HepG2 (cell line): ENCODE data around the gene TMED6. TPM values are rescaled to one million over a fixed set of nuclear protein-coding genes. Genes with fewer than 3 reads are reported as not detected.
A peak's percentile ranks its signal among the peaks of the same experiment; 100 is the strongest.

Experiments used
- ARNT2 ChIP-seq: sonication (generic); formaldehyde crosslinking; IDR thresholded peaks from 2 replicates; pipeline ENCODE4 v1.8.0; 2022; ENCODE audit warnings: mild to moderate bottlenecking, low read depth, missing genetic modification reagents, moderate library complexity
- HNRNPL ChIP-seq: fragments of 200-400 bp; formaldehyde crosslinking; IDR thresholded peaks from 2 replicates; pipeline ENCODE4 v1.6.1; 2017; ENCODE audit warnings: mild to moderate bottlenecking, low read depth, low read length
- PRDM4 ChIP-seq: sonication (generic); formaldehyde crosslinking; IDR thresholded peaks from 2 replicates; pipeline ENCODE4 v1.9.0; 2021; ENCODE audit warnings: missing genetic modification reagents, borderline replicate concordance
- RXRA ChIP-seq: sonication (generic); formaldehyde crosslinking; IDR thresholded peaks from 2 replicates; pipeline ENCODE4 v1.5.1; 2020; ENCODE audit warnings: missing genetic modification reagents
- SMAD9 ChIP-seq: sonication (generic); formaldehyde crosslinking; IDR thresholded peaks from 2 replicates; pipeline ENCODE4 v1.5.1; 2020; ENCODE audit warnings: mild to moderate bottlenecking, missing genetic modification reagents
- TCF12 ChIP-seq, 2 experiments: fragments of 450-650 bp in 1 of 2; sonication (generic) in 1 of 2; formaldehyde crosslinking in 1 of 2; IDR thresholded peaks; 2 replicates each; pipeline versions ENCODE4 v1.6.1 to v1.8.0; 2017 to 2022; ENCODE audit warnings: antibody characterized with exemption in 1 of 2, mild to moderate bottlenecking in 1 of 2, missing genetic modification reagents in 1 of 2, moderate library complexity in 1 of 2
- ZBED4 ChIP-seq: sonication (generic); formaldehyde crosslinking; IDR thresholded peaks from 2 replicates; pipeline ENCODE4 v1.4.0; 2020; ENCODE audit warnings: missing genetic modification reagents, borderline replicate concordance
- ZNF546 ChIP-seq: sonication (generic); formaldehyde crosslinking; conservative IDR thresholded peaks from 2 replicates; pipeline ENCODE4 v1.8.1; 2023; ENCODE audit warnings: mild to moderate bottlenecking, missing genetic modification reagents
- polyA plus RNA-seq, 8 experiments: library from polyadenylated mRNA; depleted of rRNA in 3 of 8; stranded (reverse) in 7 of 8; unstranded in 1 of 8; fragments of >200 nt; fragmentation: Illumina TruSeq in 4 of 8; extraction: Trizol in 4 of 8; gene quantifications; 2 replicates each; pipeline versions ENCODE4 v1.2.1 to v1.2.3, GENCODE V29; 2011 to 2016; ENCODE audit warnings: low read depth in 4 of 8, missing spikeins in 1 of 8, mixed read lengths in 1 of 8; ENCODE audit not compliant: insufficient read depth in 1 of 8
- total RNA-seq, 5 experiments: library from RNA; depleted of rRNA; stranded (reverse); fragments of >200 nt; fragmentation: Illumina TruSeq; extraction: Trizol; gene quantifications; 2 replicates each; pipeline ENCODE4 v1.2.3, GENCODE V29; 2016; ENCODE audit warnings: low read depth in 1 of 5
- TF ChIP-seq, protein P1 (sequence below): sonication (generic); formaldehyde crosslinking; IDR thresholded peaks from 2 replicates; pipeline ENCODE4 v1.8.0; 2022; ENCODE audit warnings: missing genetic modification reagents, mild to moderate bottlenecking, borderline replicate concordance
- TF ChIP-seq, protein P2 (sequence below): sonication (generic); formaldehyde crosslinking; IDR thresholded peaks from 2 replicates; pipeline ENCODE4 v1.5.0; 2020; ENCODE audit warnings: missing genetic modification reagents, mild to moderate bottlenecking, borderline replicate concordance
- TF ChIP-seq, protein P3 (sequence below): sonication (generic); formaldehyde crosslinking; IDR thresholded peaks from 2 replicates; pipeline ENCODE4 v1.4.0; 2020; ENCODE audit warnings: missing genetic modification reagents, borderline replicate concordance
- TF ChIP-seq, protein P4 (sequence below): sonication (generic); formaldehyde crosslinking; IDR thresholded peaks from 2 replicates; pipeline ENCODE4 v1.8.1; 2023; ENCODE audit warnings: mild to moderate bottlenecking, missing genetic modification reagents, borderline replicate concordance

TMED6 gene
- total and polyA plus RNA-seq, 2 of the 13 experiments (the other 11 are each of a cell fraction or from before 2014, with no cell fraction given), result 9.8 to 14.4 TPM

DNA sequence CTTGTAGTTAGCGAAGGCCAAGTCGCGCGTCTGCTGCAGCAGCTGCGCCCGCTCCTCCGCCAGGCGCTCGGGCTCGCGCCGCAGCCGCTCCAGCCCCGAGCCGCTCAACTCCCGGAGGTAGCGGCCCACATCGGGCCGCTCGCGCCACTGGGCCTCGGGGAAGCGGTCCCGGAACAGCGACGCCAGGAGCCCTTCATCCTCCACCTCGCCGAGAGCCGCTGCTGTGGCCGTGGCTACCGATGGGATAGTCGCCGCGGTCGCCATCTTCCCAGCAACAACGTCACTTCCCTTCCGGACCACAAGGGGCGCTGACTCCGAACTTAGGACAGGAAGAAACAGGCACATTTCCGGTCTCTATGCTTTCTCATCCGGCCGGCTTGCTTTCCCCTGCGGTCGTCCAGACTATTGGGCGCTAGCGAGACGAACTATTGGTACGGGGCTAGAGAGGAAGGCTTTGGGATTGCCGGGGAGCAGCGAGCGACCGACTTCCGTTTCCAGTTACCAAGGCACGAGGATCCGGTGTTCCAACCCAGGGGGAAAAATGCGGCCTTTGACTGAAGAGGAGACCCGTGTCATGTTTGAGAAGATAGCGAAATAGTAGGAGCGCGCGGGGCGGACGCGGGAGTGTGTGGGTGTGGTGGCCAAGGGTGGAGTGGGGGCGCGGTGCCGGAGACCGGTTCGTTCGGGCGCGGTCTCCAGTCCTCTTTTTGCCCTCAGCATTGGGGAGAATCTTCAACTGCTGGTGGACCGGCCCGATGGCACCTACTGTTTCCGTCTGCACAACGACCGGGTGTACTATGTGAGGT lies 12.1 kb downstream of the TMED6 start, which contains the start of the genes COG8 and NIP7 (continued):
- TF ChIP-seq ZBED4 (CRISPR knock-in tag), result peak; percentile 47; the same call in 1 of the 2 replicates
- peak; percentile 85 for TF ChIP-seq ARNT2 (CRISPR knock-in tag)
- TF ChIP-seq, protein P1, sequence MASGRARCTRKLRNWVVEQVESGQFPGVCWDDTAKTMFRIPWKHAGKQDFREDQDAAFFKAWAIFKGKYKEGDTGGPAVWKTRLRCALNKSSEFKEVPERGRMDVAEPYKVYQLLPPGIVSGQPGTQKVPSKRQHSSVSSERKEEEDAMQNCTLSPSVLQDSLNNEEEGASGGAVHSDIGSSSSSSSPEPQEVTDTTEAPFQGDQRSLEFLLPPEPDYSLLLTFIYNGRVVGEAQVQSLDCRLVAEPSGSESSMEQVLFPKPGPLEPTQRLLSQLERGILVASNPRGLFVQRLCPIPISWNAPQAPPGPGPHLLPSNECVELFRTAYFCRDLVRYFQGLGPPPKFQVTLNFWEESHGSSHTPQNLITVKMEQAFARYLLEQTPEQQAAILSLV, result peak; percentile 51; the same call in 1 of the 2 replicates
- peak; percentile 66; the same call in 1 of the 2 replicates for TF ChIP-seq RXRA (CRISPR knock-in tag)
- TF ChIP-seq, protein P2, sequence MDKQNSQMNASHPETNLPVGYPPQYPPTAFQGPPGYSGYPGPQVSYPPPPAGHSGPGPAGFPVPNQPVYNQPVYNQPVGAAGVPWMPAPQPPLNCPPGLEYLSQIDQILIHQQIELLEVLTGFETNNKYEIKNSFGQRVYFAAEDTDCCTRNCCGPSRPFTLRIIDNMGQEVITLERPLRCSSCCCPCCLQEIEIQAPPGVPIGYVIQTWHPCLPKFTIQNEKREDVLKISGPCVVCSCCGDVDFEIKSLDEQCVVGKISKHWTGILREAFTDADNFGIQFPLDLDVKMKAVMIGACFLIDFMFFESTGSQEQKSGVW, result no peak
- TF ChIP-seq, protein P3, sequence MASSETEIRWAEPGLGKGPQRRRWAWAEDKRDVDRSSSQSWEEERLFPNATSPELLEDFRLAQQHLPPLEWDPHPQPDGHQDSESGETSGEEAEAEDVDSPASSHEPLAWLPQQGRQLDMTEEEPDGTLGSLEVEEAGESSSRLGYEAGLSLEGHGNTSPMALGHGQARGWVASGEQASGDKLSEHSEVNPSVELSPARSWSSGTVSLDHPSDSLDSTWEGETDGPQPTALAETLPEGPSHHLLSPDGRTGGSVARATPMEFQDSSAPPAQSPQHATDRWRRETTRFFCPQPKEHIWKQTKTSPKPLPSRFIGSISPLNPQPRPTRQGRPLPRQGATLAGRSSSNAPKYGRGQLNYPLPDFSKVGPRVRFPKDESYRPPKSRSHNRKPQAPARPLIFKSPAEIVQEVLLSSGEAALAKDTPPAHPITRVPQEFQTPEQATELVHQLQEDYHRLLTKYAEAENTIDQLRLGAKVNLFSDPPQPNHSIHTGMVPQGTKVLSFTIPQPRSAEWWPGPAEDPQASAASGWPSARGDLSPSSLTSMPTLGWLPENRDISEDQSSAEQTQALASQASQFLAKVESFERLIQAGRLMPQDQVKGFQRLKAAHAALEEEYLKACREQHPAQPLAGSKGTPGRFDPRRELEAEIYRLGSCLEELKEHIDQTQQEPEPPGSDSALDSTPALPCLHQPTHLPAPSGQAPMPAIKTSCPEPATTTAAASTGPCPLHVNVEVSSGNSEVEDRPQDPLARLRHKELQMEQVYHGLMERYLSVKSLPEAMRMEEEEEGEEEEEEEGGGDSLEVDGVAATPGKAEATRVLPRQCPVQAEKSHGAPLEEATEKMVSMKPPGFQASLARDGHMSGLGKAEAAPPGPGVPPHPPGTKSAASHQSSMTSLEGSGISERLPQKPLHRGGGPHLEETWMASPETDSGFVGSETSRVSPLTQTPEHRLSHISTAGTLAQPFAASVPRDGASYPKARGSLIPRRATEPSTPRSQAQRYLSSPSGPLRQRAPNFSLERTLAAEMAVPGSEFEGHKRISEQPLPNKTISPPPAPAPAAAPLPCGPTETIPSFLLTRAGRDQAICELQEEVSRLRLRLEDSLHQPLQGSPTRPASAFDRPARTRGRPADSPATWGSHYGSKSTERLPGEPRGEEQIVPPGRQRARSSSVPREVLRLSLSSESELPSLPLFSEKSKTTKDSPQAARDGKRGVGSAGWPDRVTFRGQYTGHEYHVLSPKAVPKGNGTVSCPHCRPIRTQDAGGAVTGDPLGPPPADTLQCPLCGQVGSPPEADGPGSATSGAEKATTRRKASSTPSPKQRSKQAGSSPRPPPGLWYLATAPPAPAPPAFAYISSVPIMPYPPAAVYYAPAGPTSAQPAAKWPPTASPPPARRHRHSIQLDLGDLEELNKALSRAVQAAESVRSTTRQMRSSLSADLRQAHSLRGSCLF, result 0 out of 2 replicates have a peak, but pooled peaks have one; percentile 70
- no peak for TF ChIP-seq SMAD9 (CRISPR knock-in tag)
- TF ChIP-seq HNRNPL, result 0 out of 2 replicates have a peak, but pooled peaks have one; percentile 28
- TF ChIP-seq ZNF546 (CRISPR knock-in tag), result peak; percentile 60
- no peak for TF ChIP-seq PRDM4 (CRISPR knock-in tag)
- TF ChIP-seq, protein P4, sequence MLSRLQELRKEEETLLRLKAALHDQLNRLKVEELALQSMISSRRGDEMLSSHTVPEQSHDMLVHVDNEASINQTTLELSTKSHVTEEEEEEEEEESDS (CRISPR knock-in tag), result peak; percentile 72; the same call in 1 of the 2 replicates
- TF ChIP-seq TCF12 (IDR thresholded peaks at IDR 0.05), result no peak
- TF ChIP-seq TCF12 (CRISPR knock-in tag; IDR thresholded peaks at IDR 0.05), result no peak
